HepG2 (cell line): ENCODE measurements around the gene CNTNAP1. TPM values are rescaled to one million over a fixed set of nuclear protein-coding genes. Genes with fewer than 3 reads are reported as not detected.

Source experiments
- AGO2 ChIP-seq: fragments of 200-400 bp; formaldehyde crosslinking; optimal IDR thresholded peaks from 2 replicates; pipeline ENCODE3; 2017; ENCODE audit warnings: mild to moderate bottlenecking, low read depth, low read length, moderate library complexity
- FOXA3 ChIP-seq: IDR thresholded peaks from 2 replicates; pipeline ENCODE4 v1.6.1; 2016; ENCODE audit warnings: missing genetic modification reagents, missing compliant biosample characterization
- FOXJ3 ChIP-seq: sonication (generic); formaldehyde crosslinking; IDR thresholded peaks from 2 replicates; pipeline ENCODE4 v1.4.0; 2020; ENCODE audit warnings: missing genetic modification reagents, mild to moderate bottlenecking, borderline replicate concordance
- GTF3A ChIP-seq: sonication (generic); formaldehyde crosslinking; conservative IDR thresholded peaks from 2 replicates; pipeline ENCODE4 v1.4.0; 2020; ENCODE audit warnings: mild to moderate bottlenecking, missing genetic modification reagents
- HNRNPL ChIP-seq: fragments of 200-400 bp; formaldehyde crosslinking; IDR thresholded peaks from 2 replicates; pipeline ENCODE4 v1.6.1; 2017; ENCODE audit warnings: mild to moderate bottlenecking, low read depth, low read length
- KLF16 ChIP-seq, 2 experiments: sonication (generic) in 1 of 2; formaldehyde crosslinking in 1 of 2; IDR thresholded peaks; 2 replicates each; pipeline versions ENCODE4 v1.6.1 to v1.8.0; 2016 to 2023; ENCODE audit warnings: missing genetic modification reagents in 2 of 2, missing compliant biosample characterization in 1 of 2
- MED8 ChIP-seq: sonication (generic); formaldehyde crosslinking; IDR thresholded peaks from 2 replicates; pipeline ENCODE4 v1.8.1; 2023; ENCODE audit warnings: mild to moderate bottlenecking, missing genetic modification reagents; ENCODE audit not compliant: insufficient replicate concordance
- NFKB2 ChIP-seq: sonication (generic); formaldehyde crosslinking; IDR thresholded peaks from 2 replicates; pipeline ENCODE4 v1.4.0; 2020; ENCODE audit warnings: missing genetic modification reagents, borderline replicate concordance
- SAFB2 ChIP-seq: sonication (generic); formaldehyde crosslinking; IDR thresholded peaks from 2 replicates; pipeline ENCODE4 v1.5.1; 2020; ENCODE audit warnings: missing genetic modification reagents, low read depth, mild to moderate bottlenecking, borderline replicate concordance
- SMARCC2 ChIP-seq: fragments of 450-650 bp; IDR thresholded peaks from 2 replicates; pipeline ENCODE4 v1.6.1; 2017; ENCODE audit warnings: antibody characterized with exemption, mild to moderate bottlenecking
- TARDBP ChIP-seq: sonication (generic); formaldehyde crosslinking; IDR thresholded peaks from 2 replicates; pipeline ENCODE4 v1.8.0; 2022; ENCODE audit warnings: mild to moderate bottlenecking, missing genetic modification reagents
- ZFP90 ChIP-seq: sonication (generic); formaldehyde crosslinking; IDR thresholded peaks from 2 replicates; pipeline ENCODE4 v1.8.0; 2022; ENCODE audit warnings: missing genetic modification reagents, mild to moderate bottlenecking, inconsistent platforms, borderline replicate concordance
- ZNF235 ChIP-seq: sonication (generic); formaldehyde crosslinking; IDR thresholded peaks from 2 replicates; pipeline ENCODE4 v1.8.1; 2023; ENCODE audit warnings: mild to moderate bottlenecking, missing genetic modification reagents, borderline replicate concordance
- ZNF34 ChIP-seq: sonication (generic); formaldehyde crosslinking; IDR thresholded peaks from 2 replicates; pipeline ENCODE4 v1.4.0; 2020; ENCODE audit warnings: mild to moderate bottlenecking, missing genetic modification reagents, borderline replicate concordance
- ZNF501 ChIP-seq: sonication (generic); formaldehyde crosslinking; IDR thresholded peaks from 2 replicates; pipeline ENCODE4 v1.5.1; 2020; ENCODE audit warnings: mild to moderate bottlenecking, moderate library complexity, missing genetic modification reagents
- polyA plus RNA-seq, 8 experiments: library from polyadenylated mRNA; depleted of rRNA in 3 of 8; stranded (reverse) in 7 of 8; unstranded in 1 of 8; fragments of >200 nt; fragmentation: Illumina TruSeq in 4 of 8; extraction: Trizol in 4 of 8; gene quantifications; 2 replicates each; pipeline versions ENCODE4 v1.2.1 to v1.2.3, GENCODE V29; 2011 to 2016; ENCODE audit warnings: low read depth in 4 of 8, missing spikeins in 1 of 8, mixed read lengths in 1 of 8; ENCODE audit not compliant: insufficient read depth in 1 of 8
- total RNA-seq, 5 experiments: library from RNA; depleted of rRNA; stranded (reverse); fragments of >200 nt; fragmentation: Illumina TruSeq; extraction: Trizol; gene quantifications; 2 replicates each; pipeline ENCODE4 v1.2.3, GENCODE V29; 2016; ENCODE audit warnings: low read depth in 1 of 5
- TF ChIP-seq, protein P1 (sequence below): fragments of 450-650 bp; IDR thresholded peaks from 2 replicates; pipeline ENCODE4 v1.6.1; 2016
- TF ChIP-seq, protein P2 (sequence below): sonication (generic); formaldehyde crosslinking; IDR thresholded peaks from 2 replicates; pipeline ENCODE4 v1.5.0; 2020; ENCODE audit warnings: missing genetic modification reagents
- TF ChIP-seq, protein P3 (sequence below), 2 experiments: IDR thresholded peaks; 2 replicates each; pipeline ENCODE4 v1.6.1; 2011 to 2012; ENCODE audit warnings: low read length in 2 of 2, borderline replicate concordance in 1 of 2, low read depth in 1 of 2, mild to moderate bottlenecking in 1 of 2, moderate library complexity in 1 of 2
- TF ChIP-seq, protein P4 (sequence below): sonication (generic); formaldehyde crosslinking; IDR thresholded peaks from 2 replicates; pipeline ENCODE4 v1.5.1; 2020; ENCODE audit warnings: missing genetic modification reagents, mild to moderate bottlenecking, borderline replicate concordance

The CNTNAP1 gene
- total and polyA plus RNA-seq, 2 of the 13 experiments (the other 11 are each of a cell fraction or from before 2014, with no cell fraction given): 4.5 to 7.7 TPM

DNA sequence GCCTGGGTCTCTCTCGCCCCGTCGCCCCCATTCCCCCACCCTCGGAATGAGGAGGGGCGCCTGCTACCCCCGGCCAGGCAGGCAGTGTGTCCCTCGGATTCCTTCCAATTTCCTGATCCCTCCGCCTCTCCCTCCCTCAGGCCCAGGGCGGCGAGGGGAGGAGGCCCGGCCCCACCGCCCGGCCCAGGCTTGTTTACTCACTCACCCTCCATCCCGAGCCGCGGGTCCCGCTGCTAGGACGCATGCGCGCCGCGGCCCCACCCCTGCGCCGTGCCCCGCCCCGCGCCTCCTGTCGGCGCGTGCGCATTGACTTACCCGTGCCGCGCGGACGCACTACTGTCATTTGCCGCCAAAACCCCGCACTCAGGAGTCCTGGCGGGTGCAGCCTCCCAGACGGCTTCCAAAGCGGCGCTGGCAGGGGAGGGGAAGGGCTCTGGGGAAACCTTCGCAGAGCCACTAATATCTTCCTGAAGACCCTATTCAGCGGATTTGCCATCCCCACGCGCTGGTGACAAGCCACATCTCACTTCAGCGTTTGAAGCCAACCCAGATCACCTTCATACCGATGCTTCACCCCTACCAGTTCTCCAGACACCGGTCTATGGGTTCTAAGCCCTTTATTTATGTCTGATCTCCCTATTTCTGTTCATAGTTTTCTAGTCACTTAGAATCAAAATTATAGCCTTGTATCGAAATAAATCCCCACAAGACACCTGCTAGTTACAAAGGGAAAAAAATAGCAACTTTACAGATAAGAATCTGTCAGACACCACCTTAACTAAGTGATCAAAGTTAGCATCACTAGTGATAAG, 62.7 kb downstream of the CNTNAP1 start, which contains the start of gene EZH1 (continued):
- TF ChIP-seq, protein P1, sequence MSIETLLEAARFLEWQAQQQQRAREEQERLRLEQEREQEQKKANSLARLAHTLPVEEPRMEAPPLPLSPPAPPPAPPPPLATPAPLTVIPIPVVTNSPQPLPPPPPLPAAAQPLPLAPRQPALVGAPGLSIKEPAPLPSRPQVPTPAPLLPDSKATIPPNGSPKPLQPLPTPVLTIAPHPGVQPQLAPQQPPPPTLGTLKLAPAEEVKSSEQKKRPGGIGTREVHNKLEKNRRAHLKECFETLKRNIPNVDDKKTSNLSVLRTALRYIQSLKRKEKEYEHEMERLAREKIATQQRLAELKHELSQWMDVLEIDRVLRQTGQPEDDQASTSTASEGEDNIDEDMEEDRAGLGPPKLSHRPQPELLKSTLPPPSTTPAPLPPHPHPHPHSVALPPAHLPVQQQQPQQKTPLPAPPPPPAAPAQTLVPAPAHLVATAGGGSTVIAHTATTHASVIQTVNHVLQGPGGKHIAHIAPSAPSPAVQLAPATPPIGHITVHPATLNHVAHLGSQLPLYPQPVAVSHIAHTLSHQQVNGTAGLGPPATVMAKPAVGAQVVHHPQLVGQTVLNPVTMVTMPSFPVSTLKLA: peak; percentile 39
- TF ChIP-seq FOXA3 (CRISPR knock-in tag) (peak; percentile 99), NFKB2 (peak; percentile 98; the same call in 1 of the 2 replicates), ZFP90 (CRISPR knock-in tag) (peak; percentile 75), SMARCC2 (no peak), MED8 (peak; percentile 73), ZNF235 (CRISPR knock-in tag) (peak; percentile 81; the same call in 1 of the 2 replicates), GTF3A (CRISPR knock-in tag) (peak; percentile 46; the same call in 1 of the 2 replicates), AGO2 (peak; percentile 88), FOXJ3 (CRISPR knock-in tag) (peak; percentile 12; the same call in 1 of the 2 replicates), ZNF501 (peak; percentile 94), ZNF34 (no peak; the same call in 1 of the 2 replicates), KLF16 (CRISPR knock-in tag; IDR thresholded peaks at IDR 0.05) (peak in 1 of 2 experiments; percentile 57; a peak in 2 of 4 replicates), HNRNPL (0 out of 2 replicates have a peak, but pooled peaks have one; percentile 11), SAFB2 (CRISPR knock-in tag) (0 out of 2 replicates have a peak, but pooled peaks have one; percentile 41), TARDBP (peak; percentile 83; the same call in 1 of the 2 replicates)
- TF ChIP-seq, protein P2, sequence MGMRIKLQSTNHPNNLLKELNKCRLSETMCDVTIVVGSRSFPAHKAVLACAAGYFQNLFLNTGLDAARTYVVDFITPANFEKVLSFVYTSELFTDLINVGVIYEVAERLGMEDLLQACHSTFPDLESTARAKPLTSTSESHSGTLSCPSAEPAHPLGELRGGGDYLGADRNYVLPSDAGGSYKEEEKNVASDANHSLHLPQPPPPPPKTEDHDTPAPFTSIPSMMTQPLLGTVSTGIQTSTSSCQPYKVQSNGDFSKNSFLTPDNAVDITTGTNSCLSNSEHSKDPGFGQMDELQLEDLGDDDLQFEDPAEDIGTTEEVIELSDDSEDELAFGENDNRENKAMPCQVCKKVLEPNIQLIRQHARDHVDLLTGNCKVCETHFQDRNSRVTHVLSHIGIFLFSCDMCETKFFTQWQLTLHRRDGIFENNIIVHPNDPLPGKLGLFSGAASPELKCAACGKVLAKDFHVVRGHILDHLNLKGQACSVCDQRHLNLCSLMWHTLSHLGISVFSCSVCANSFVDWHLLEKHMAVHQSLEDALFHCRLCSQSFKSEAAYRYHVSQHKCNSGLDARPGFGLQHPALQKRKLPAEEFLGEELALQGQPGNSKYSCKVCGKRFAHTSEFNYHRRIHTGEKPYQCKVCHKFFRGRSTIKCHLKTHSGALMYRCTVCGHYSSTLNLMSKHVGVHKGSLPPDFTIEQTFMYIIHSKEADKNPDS: no peak; the same call in 1 of the 2 replicates
- TF ChIP-seq, protein P3, sequence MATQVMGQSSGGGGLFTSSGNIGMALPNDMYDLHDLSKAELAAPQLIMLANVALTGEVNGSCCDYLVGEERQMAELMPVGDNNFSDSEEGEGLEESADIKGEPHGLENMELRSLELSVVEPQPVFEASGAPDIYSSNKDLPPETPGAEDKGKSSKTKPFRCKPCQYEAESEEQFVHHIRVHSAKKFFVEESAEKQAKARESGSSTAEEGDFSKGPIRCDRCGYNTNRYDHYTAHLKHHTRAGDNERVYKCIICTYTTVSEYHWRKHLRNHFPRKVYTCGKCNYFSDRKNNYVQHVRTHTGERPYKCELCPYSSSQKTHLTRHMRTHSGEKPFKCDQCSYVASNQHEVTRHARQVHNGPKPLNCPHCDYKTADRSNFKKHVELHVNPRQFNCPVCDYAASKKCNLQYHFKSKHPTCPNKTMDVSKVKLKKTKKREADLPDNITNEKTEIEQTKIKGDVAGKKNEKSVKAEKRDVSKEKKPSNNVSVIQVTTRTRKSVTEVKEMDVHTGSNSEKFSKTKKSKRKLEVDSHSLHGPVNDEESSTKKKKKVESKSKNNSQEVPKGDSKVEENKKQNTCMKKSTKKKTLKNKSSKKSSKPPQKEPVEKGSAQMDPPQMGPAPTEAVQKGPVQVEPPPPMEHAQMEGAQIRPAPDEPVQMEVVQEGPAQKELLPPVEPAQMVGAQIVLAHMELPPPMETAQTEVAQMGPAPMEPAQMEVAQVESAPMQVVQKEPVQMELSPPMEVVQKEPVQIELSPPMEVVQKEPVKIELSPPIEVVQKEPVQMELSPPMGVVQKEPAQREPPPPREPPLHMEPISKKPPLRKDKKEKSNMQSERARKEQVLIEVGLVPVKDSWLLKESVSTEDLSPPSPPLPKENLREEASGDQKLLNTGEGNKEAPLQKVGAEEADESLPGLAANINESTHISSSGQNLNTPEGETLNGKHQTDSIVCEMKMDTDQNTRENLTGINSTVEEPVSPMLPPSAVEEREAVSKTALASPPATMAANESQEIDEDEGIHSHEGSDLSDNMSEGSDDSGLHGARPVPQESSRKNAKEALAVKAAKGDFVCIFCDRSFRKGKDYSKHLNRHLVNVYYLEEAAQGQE (IDR thresholded peaks at IDR 0.05; ENCODE audit: borderline replicate concordance in 1 of 2, low read depth in 1 of 2, low read length in 2 of 2): peak in 1 of 2 experiments; percentile 42; a peak in 1 of 4 replicates
- TF ChIP-seq, protein P4, sequence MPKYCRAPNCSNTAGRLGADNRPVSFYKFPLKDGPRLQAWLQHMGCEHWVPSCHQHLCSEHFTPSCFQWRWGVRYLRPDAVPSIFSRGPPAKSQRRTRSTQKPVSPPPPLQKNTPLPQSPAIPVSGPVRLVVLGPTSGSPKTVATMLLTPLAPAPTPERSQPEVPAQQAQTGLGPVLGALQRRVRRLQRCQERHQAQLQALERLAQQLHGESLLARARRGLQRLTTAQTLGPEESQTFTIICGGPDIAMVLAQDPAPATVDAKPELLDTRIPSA (CRISPR knock-in tag): peak; percentile 90
